Caco-2 (cell line): Measurements from ENCODE around the gene TLE2. TPM values are rescaled to one million over a fixed set of nuclear protein-coding genes. Genes with fewer than 3 reads are reported as not detected.

Experiments used
- BruUV-seq: library from RNA; stranded (reverse); fragments of 400-500 nt; replicated peaks from 2 replicates; lab custom pipeline; 2021; lab: Mats Ljungman, UMichigan
- CTCF ChIA-PET: fragments of 300-600 bp; sonication (Branson Sonifier 250); formaldehyde crosslinking; loops from one replicate; lab custom pipeline; 2022; ENCODE audit warnings: antibody characterized with exemption; lab: Charles Lee
- POLR2A ChIA-PET: fragments of 300-600 bp; sonication (Branson Sonifier 250); formaldehyde crosslinking; loops from one replicate; lab custom pipeline; 2022; ENCODE audit warnings: antibody characterized with exemption; lab: Charles Lee
- DNase-seq, 2 experiments: peaks; one replicate each; pipeline versions ENCODE4 v3.0.0 to v3.0.0-alpha.2; 2020 to 2022
- H3K27me3 ChIP-seq: replicated peaks from 2 replicates; pipeline ENCODE4 v1.6.0; 2011; ENCODE audit warnings: low read length; ENCODE audit not compliant: control insufficient read depth, insufficient read depth
- H3K36me3 ChIP-seq: 2 replicates; pipeline ENCODE4 v1.5.1; 2011; ENCODE audit warnings: low read length; ENCODE audit not compliant: control insufficient read depth, insufficient read depth
- H3K4me1 ChIP-seq: fragments of 250-450 bp; sonication (Bioruptor Pico); 2 replicates; pipeline ENCODE4 v1.5.1; 2020; ENCODE audit warnings: mild to moderate bottlenecking
- H3K4me3 ChIP-seq: 2 replicates; pipeline ENCODE4 v1.5.1; 2011; ENCODE audit warnings: low read depth, mild to moderate bottlenecking, control low read depth, low read length
- H3K9me3 ChIP-seq: fragments of 250-450 bp; sonication (Bioruptor Pico); 2 replicates; pipeline ENCODE4 v1.5.1; 2020; ENCODE audit warnings: mild to moderate bottlenecking, moderate library complexity
- H3K27ac Mint-ChIP-seq: one replicate; pipeline ENCODE4 v1.8.0; 2022; ENCODE audit warnings: mixed read lengths; ENCODE audit not compliant: unreplicated experiment
- H3K27me3 Mint-ChIP-seq: one replicate; pipeline ENCODE4 v1.8.0; 2022; ENCODE audit warnings: mixed read lengths; ENCODE audit not compliant: insufficient read depth, unreplicated experiment
- H3K36me3 Mint-ChIP-seq: one replicate; pipeline ENCODE4 v1.8.0; 2022; ENCODE audit warnings: mild to moderate bottlenecking, mixed read lengths; ENCODE audit not compliant: insufficient read depth, unreplicated experiment
- H3K4me1 Mint-ChIP-seq: one replicate; pipeline ENCODE4 v1.8.0; 2022; ENCODE audit warnings: low read depth, mixed read lengths; ENCODE audit not compliant: unreplicated experiment
- H3K4me3 Mint-ChIP-seq: one replicate; pipeline ENCODE4 v1.8.0; 2022; ENCODE audit warnings: mild to moderate bottlenecking, moderate library complexity, mixed read lengths; ENCODE audit not compliant: unreplicated experiment
- H3K9me3 Mint-ChIP-seq: one replicate; pipeline ENCODE4 v1.8.0; 2022; ENCODE audit warnings: mixed read lengths; ENCODE audit not compliant: unreplicated experiment
- CTCF ChIP-seq, 2 experiments: fragments of 200-600 bp in 1 of 2; IDR thresholded peaks; 1 replicate in 1 of 2; 2 replicates in 1 of 2; pipeline versions ENCODE4 v1.5.1 to v1.8.0; 2011 to 2022; ENCODE audit warnings: antibody characterized with exemption in 1 of 2, control low read depth in 1 of 2, inconsistent platforms in 1 of 2, low read depth in 1 of 2, low read length in 1 of 2, mild to moderate bottlenecking in 1 of 2, moderate library complexity in 1 of 2; ENCODE audit not compliant: insufficient read depth in 1 of 2, severe bottlenecking in 1 of 2, unreplicated experiment in 1 of 2
- intact Hi-C: fragments of 100-400 bp; cut with micrococcal nuclease; formaldehyde crosslinking; loops from one replicate; pipeline ENCODE4 v1.10.0; 2022; ENCODE audit not compliant: unreplicated experiment
- total RNA-seq: library from RNA; stranded (reverse); gene quantifications from 2 replicates; pipeline ENCODE4 v1.2.3, GENCODE V29; 2022

The TLE2 gene
- total RNA-seq, 1 experiment from 2014 or later: 31.3 TPM

- H3K27me3 ChIP-seq: no peaks in the 10 kb centered on the region
- Mint-ChIP-seq H3K4me3 (no peak overlapping the region), H3K27ac (peak overlapping the region; percentile 69), H3K36me3 (peaks cover 20% of the 10 kb centered on the region), H3K27me3 (no peaks in the 10 kb centered on the region), H3K4me1 (peaks cover 6% of the 10 kb centered on the region), H3K9me3 (no peaks in the 10 kb centered on the region)
- ChIA-PET POLR2A (no interaction called here), CTCF (interaction anchor here (0.6 kb wide), 1 partner anchor 75 kb away, joined by 3 read pairs; no protein-coding TSS in a partner anchor)
- no peak overlapping the region for H3K4me3 ChIP-seq
- no peaks in the 10 kb centered on the region for H3K36me3 ChIP-seq
- H3K9me3 ChIP-seq: no peaks in the 10 kb centered on the region
- no TSS peak for BruUV-seq
- intact Hi-C loops: no loop called here
- no peak for DNase-seq
- H3K4me1 ChIP-seq: peaks cover 9% of the 10 kb centered on the region; the same call in 1 of the 2 replicates
- no peak for TF ChIP-seq CTCF (IDR thresholded peaks at IDR 0.05; ENCODE audit: insufficient read depth in 1 of 2, low read depth in 1 of 2, low read length in 1 of 2, severe bottlenecking in 1 of 2, unreplicated experiment in 1 of 2)
Observed at GRCh38 chr19:3056417-3057088, 27.5 kb upstream of the TLE2 start.

GRCh38 chr19:3055741-3056416, 26.8 kb upstream of the TLE2 start:
- POLR2A ChIA-PET: no interaction called here
- CTCF ChIA-PET: interaction anchor here (0.6 kb wide), 1 partner anchor 75 kb away, joined by 3 read pairs; no protein-coding TSS in a partner anchor
- Histone ChIP-seq H3K9me3 (no peaks in the 10 kb centered on the region), H3K36me3 (no peaks in the 10 kb centered on the region), H3K27me3 (no peaks in the 10 kb centered on the region), H3K4me1 (peaks cover 9% of the 10 kb centered on the region; the same call in 1 of the 2 replicates), H3K4me3 (no peak overlapping the region)
- no peak overlapping the region for H3K4me3 Mint-ChIP-seq
- no TSS peak for BruUV-seq
- peaks cover 20% of the 10 kb centered on the region for H3K36me3 Mint-ChIP-seq
- no peak for DNase-seq
- no peaks in the 10 kb centered on the region for H3K9me3 Mint-ChIP-seq
- intact Hi-C loops: no loop called here
- peak overlapping the region; percentile 58 for H3K27ac Mint-ChIP-seq
- H3K27me3 Mint-ChIP-seq: no peaks in the 10 kb centered on the region
- no peak for TF ChIP-seq CTCF (IDR thresholded peaks at IDR 0.05; ENCODE audit: insufficient read depth in 1 of 2, low read depth in 1 of 2, low read length in 1 of 2, severe bottlenecking in 1 of 2, unreplicated experiment in 1 of 2)
- peaks cover 6% of the 10 kb centered on the region for H3K4me1 Mint-ChIP-seq

GRCh38 chr19:3054972-3055740, 26.1 kb upstream of the TLE2 start:
- Mint-ChIP-seq H3K9me3 (no peaks in the 10 kb centered on the region), H3K4me1 (peaks cover 6% of the 10 kb centered on the region), H3K36me3 (peaks cover 20% of the 10 kb centered on the region), H3K27ac (peak overlapping the region; percentile 58), H3K27me3 (no peaks in the 10 kb centered on the region), H3K4me3 (no peak overlapping the region)
- no TSS peak for BruUV-seq
- intact Hi-C loops: no loop called here
- CTCF ChIA-PET: interaction anchor here (0.6 kb wide), 1 partner anchor 252 kb away, joined by 5 read pairs; no protein-coding TSS in a partner anchor
- H3K9me3 ChIP-seq: no peaks in the 10 kb centered on the region
- POLR2A ChIA-PET: interaction anchor here (0.9 kb wide), 1 partner anchor 19 kb away, joined by 4 read pairs; no protein-coding TSS in a partner anchor
- DNase-seq: no peak
- H3K4me3 ChIP-seq: no peak overlapping the region
- peaks cover 9% of the 10 kb centered on the region; the same call in 1 of the 2 replicates for H3K4me1 ChIP-seq
- no peaks in the 10 kb centered on the region for H3K27me3 ChIP-seq
- no peak for TF ChIP-seq CTCF (IDR thresholded peaks at IDR 0.05; ENCODE audit: insufficient read depth in 1 of 2, low read depth in 1 of 2, low read length in 1 of 2, severe bottlenecking in 1 of 2, unreplicated experiment in 1 of 2)
- no peaks in the 10 kb centered on the region for H3K36me3 ChIP-seq
